Activated CD4-positive, alpha-beta T cell treated with anti-CD3 and anti-CD28 coated beads, Interleukin-2, amount 10 ng/mL, durations not matched to agents 7 days and 5 days (primary cell): Measurements from ENCODE around the gene GSTT4. TPM values are rescaled to one million over a fixed set of nuclear protein-coding genes. Genes with fewer than 3 reads are reported as not detected.
"Not testable (repeated sequence)": the region's sequence is repeated elsewhere in the genome, so short reads cannot be mapped to it uniquely, and the experiment has no call there.

Experiments
- CTCF ChIA-PET: fragments of 350-600 bp; sonication (Branson Sonifier 250); formaldehyde crosslinking; loops from one replicate; lab custom pipeline; 2021; ENCODE audit warnings: antibody characterized with exemption; lab: Charles Lee
- POLR2A ChIA-PET: fragments of 350-600 bp; sonication (Branson Sonifier 250); formaldehyde crosslinking; loops from one replicate; lab custom pipeline; 2021; ENCODE audit warnings: antibody characterized with exemption; lab: Charles Lee
- DNase-seq: peaks from one replicate; pipeline ENCODE4 v3.0.0-alpha.2; 2020
- H3K27ac Mint-ChIP-seq: one replicate; pipeline ENCODE4 v1.8.0; 2021; ENCODE audit warnings: mild to moderate bottlenecking, moderate library complexity, mixed read lengths
- H3K27me3 Mint-ChIP-seq: one replicate; pipeline ENCODE4 v1.8.0; 2021; ENCODE audit warnings: mixed read lengths
- H3K36me3 Mint-ChIP-seq: one replicate; pipeline ENCODE4 v1.8.0; 2021; ENCODE audit warnings: low read depth, mixed read lengths
- H3K4me1 Mint-ChIP-seq: one replicate; pipeline ENCODE4 v1.8.0; 2021; ENCODE audit warnings: mixed read lengths
- H3K4me3 Mint-ChIP-seq: one replicate; pipeline ENCODE4 v1.8.0; 2021; ENCODE audit warnings: mild to moderate bottlenecking, moderate library complexity, mixed read lengths
- H3K9me3 Mint-ChIP-seq: one replicate; pipeline ENCODE4 v1.8.0; 2021; ENCODE audit warnings: mixed read lengths
- total RNA-seq, 2 experiments: library from RNA; stranded (reverse); gene quantifications; one replicate each; pipeline ENCODE4 v1.2.3, GENCODE V29; 2021

GSTT4 gene
- total RNA-seq, 2 experiments from 2014 or later, result not detected

- H3K27ac Mint-ChIP-seq, result no peak overlapping the region
- CTCF ChIA-PET, result no interaction called here
- no peak overlapping the region for H3K4me3 Mint-ChIP-seq
- no peak for DNase-seq
- no peaks in the 10 kb centered on the region for H3K9me3 Mint-ChIP-seq
- H3K4me1 Mint-ChIP-seq, result peaks cover under 1% of the 10 kb centered on the region
- H3K36me3 Mint-ChIP-seq, result no peaks in the 10 kb centered on the region
- peaks cover under 1% of the 10 kb centered on the region for H3K27me3 Mint-ChIP-seq
- POLR2A ChIA-PET, result no interaction called here
These were observed 2.4 kb downstream of the GSTT4 start for GRCh38 chr22:24002851-24003250.

- peaks cover 4% of the 10 kb centered on the region for H3K27me3 Mint-ChIP-seq
- DNase-seq, result no peak
- H3K4me1 Mint-ChIP-seq, result peaks cover 4% of the 10 kb centered on the region
- ChIA-PET CTCF (no interaction called here), POLR2A (no interaction called here)
- no peak overlapping the region for H3K4me3 Mint-ChIP-seq
- H3K36me3 Mint-ChIP-seq, result no peaks in the 10 kb centered on the region
- no peak overlapping the region for H3K27ac Mint-ChIP-seq
- no peaks in the 10 kb centered on the region for H3K9me3 Mint-ChIP-seq
These were observed 3.0 kb downstream of the GSTT4 start for GRCh38 chr22:24002272-24002671.

GRCh38 chr22:24001314-24001713, 3.9 kb downstream of the GSTT4 start:
- H3K27ac Mint-ChIP-seq, result no peak overlapping the region
- no peaks in the 10 kb centered on the region for H3K36me3 Mint-ChIP-seq
- H3K9me3 Mint-ChIP-seq, result no peaks in the 10 kb centered on the region
- H3K4me1 Mint-ChIP-seq, result peaks cover 4% of the 10 kb centered on the region
- POLR2A ChIA-PET, result no interaction called here
- CTCF ChIA-PET, result interaction anchor here (0.8 kb wide), 1 partner anchor 155 kb away, joined by 3 read pairs; no protein-coding TSS in a partner anchor
- DNase-seq, result no peak
- H3K4me3 Mint-ChIP-seq, result no peak overlapping the region
- peaks cover 6% of the 10 kb centered on the region for H3K27me3 Mint-ChIP-seq

GRCh38 chr22:23999779-24000178, 5.5 kb downstream of the GSTT4 start:
- CTCF ChIA-PET, H3K27ac Mint-ChIP-seq, DNase-seq, H3K36me3 Mint-ChIP-seq, POLR2A ChIA-PET, H3K4me3 Mint-ChIP-seq, H3K4me1 Mint-ChIP-seq, H3K27me3 Mint-ChIP-seq, H3K9me3 Mint-ChIP-seq: not testable (repeated sequence)

- ChIA-PET POLR2A (interaction anchor here (0.6 kb wide), 1 partner anchor 212 kb away, joined by 3 read pairs; no protein-coding TSS in a partner anchor), CTCF (no interaction called here)
- Mint-ChIP-seq H3K9me3 (no peaks in the 10 kb centered on the region), H3K36me3 (no peaks in the 10 kb centered on the region), H3K27ac (no peak overlapping the region), H3K27me3 (peaks cover 6% of the 10 kb centered on the region), H3K4me1 (peaks cover 4% of the 10 kb centered on the region), H3K4me3 (no peak overlapping the region)
- no peak for DNase-seq
These were observed 8.2 kb downstream of the GSTT4 start for GRCh38 chr22:23997092-23997491.

GRCh38 chr22:23993581-23994177, 11.6 kb downstream of the GSTT4 start:
- H3K27ac Mint-ChIP-seq, POLR2A ChIA-PET, H3K36me3 Mint-ChIP-seq, H3K4me1 Mint-ChIP-seq, H3K4me3 Mint-ChIP-seq, DNase-seq, H3K9me3 Mint-ChIP-seq, H3K27me3 Mint-ChIP-seq: not testable (repeated sequence)
- CTCF ChIA-PET, result interaction anchor here (0.6 kb wide), 1 partner anchor 621 kb away, joined by 4 read pairs; no protein-coding TSS in a partner anchor

GRCh38 chr22:23993080-23993479, 12.2 kb downstream of the GSTT4 start:
- H3K4me3 Mint-ChIP-seq, H3K4me1 Mint-ChIP-seq, POLR2A ChIA-PET, H3K27me3 Mint-ChIP-seq, H3K27ac Mint-ChIP-seq, DNase-seq, CTCF ChIA-PET, H3K36me3 Mint-ChIP-seq, H3K9me3 Mint-ChIP-seq: not testable (repeated sequence)

GRCh38 chr22:23989583-23990244, 15.5 kb downstream of the GSTT4 start:
- H3K4me3 Mint-ChIP-seq, CTCF ChIA-PET, DNase-seq, H3K27me3 Mint-ChIP-seq, POLR2A ChIA-PET, H3K27ac Mint-ChIP-seq, H3K9me3 Mint-ChIP-seq, H3K36me3 Mint-ChIP-seq, H3K4me1 Mint-ChIP-seq: not testable (repeated sequence)

GRCh38 chr22:23986538-23987178, 18.6 kb downstream of the GSTT4 start:
- H3K27ac Mint-ChIP-seq, H3K4me3 Mint-ChIP-seq, CTCF ChIA-PET, H3K9me3 Mint-ChIP-seq, H3K36me3 Mint-ChIP-seq, H3K27me3 Mint-ChIP-seq, POLR2A ChIA-PET, DNase-seq, H3K4me1 Mint-ChIP-seq: not testable (repeated sequence)

- H3K4me3 Mint-ChIP-seq, CTCF ChIA-PET, POLR2A ChIA-PET, H3K27me3 Mint-ChIP-seq, H3K4me1 Mint-ChIP-seq, DNase-seq, H3K9me3 Mint-ChIP-seq, H3K36me3 Mint-ChIP-seq, H3K27ac Mint-ChIP-seq: not testable (repeated sequence)
These were observed 19.2 kb downstream of the GSTT4 start for GRCh38 chr22:23986089-23986488.

GRCh38 chr22:23984430-23984829, 20.8 kb downstream of the GSTT4 start:
- ChIA-PET CTCF (no interaction called here), POLR2A (interaction anchor here (0.6 kb wide), 1 partner anchor 88 kb away, joined by 7 read pairs; no protein-coding TSS in a partner anchor)
- no peak overlapping the region for H3K4me3 Mint-ChIP-seq
- DNase-seq, result peak; percentile 66
- peaks cover 1% of the 10 kb centered on the region for H3K36me3 Mint-ChIP-seq
- H3K27me3 Mint-ChIP-seq, result peaks cover 2% of the 10 kb centered on the region
- peaks cover 2% of the 10 kb centered on the region for H3K4me1 Mint-ChIP-seq
- no peak overlapping the region for H3K27ac Mint-ChIP-seq
- H3K9me3 Mint-ChIP-seq, result no peaks in the 10 kb centered on the region

- H3K9me3 Mint-ChIP-seq, CTCF ChIA-PET, DNase-seq, H3K27ac Mint-ChIP-seq, H3K27me3 Mint-ChIP-seq, H3K4me1 Mint-ChIP-seq, H3K4me3 Mint-ChIP-seq, POLR2A ChIA-PET, H3K36me3 Mint-ChIP-seq: not testable (repeated sequence)
These were observed 24.7 kb downstream of the GSTT4 start for GRCh38 chr22:23980567-23980966.

GRCh38 chr22:23979557-23980240, 25.6 kb downstream of the GSTT4 start, which contains the start of gene GSTT2:
Gene GSTT2 (plus strand): TSS chr22:23980134.
- H3K27me3 Mint-ChIP-seq, H3K27ac Mint-ChIP-seq, H3K36me3 Mint-ChIP-seq, H3K9me3 Mint-ChIP-seq, DNase-seq, CTCF ChIA-PET, H3K4me1 Mint-ChIP-seq, H3K4me3 Mint-ChIP-seq, POLR2A ChIA-PET: not testable (repeated sequence)
